ENCODE results near the gene PTPRH.
"Not testable (repeated sequence)": the region's sequence is repeated elsewhere in the genome, so short reads cannot be mapped to it uniquely, and the experiment has no call there.

Gene PTPRH

DNA sequence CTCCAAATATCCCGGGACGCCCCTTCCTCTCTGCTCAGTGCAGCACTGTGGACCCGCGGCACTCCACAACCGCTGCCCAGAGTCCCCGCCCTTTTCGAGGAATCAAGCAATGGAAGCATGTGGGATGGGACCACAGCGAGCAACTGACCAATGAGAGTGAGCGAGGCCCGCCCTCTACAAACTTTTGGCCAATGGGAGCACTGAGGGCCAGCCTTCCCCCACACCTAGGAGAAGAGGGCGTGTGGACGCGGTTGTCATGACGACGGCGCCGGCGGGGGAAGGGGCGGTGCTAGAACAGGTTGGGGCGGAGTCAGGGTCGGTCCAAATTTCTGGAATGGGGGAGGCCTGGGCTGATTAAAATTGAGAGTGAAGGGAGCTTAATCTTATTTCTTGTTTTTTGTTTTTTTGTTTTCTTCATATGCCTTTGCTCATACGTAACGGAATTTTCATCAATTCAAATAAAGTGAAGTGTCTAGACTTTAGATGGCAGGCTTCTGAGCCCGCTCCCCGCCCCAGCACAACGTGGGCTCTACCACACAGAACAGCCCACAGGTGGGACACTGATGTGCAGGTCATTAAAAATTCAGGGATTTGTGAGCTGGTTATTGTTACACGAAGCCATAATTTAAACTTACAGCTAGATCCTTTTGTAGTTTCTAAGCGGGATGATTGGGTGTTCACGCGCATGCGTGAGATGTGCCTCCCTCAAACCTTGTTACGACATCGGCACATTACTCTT is 42.6 kb downstream of the PTPRH start, which contains the start of gene DNAAF3:
DNAAF3 (minus strand) TSS at position 84 of the 739 bp plus-strand sequence. CDS start 200 bp downstream, outside the sequence.
- peak; percentile 88 for DNase-seq (ENCODE audit: low read depth)
- peak within 1 kb of the TSS; percentile 55 for H3K4me3 ChIP-seq (ENCODE audit: low read depth, low read length)

DNA sequence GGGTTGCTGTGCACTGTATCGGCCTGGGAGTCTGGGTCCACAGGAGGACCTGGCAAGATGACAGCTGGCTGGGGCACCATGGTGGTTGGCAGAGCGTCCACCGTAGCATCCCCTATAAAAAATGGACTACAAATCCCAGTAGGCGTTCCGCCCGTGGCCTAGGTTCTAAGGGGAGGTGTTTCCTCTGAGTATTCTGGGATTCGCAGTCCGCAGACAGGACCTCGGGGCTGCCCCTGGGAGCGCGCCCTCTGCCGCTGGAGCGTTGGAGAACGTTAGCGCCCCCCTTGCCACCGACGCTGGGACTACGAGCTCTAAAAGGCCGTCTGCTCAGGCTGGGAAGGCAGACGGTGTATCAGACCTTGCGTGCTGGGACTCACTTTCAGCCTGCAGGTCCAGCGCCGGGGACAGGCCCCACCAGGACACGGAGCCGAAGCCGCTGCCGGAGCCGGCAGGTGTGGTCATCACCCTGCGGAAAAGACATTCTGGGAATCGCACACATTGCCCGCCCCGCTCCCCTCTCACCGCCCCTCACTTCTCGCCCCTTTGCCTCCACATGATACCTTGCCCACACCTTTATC is 43.3 kb downstream of the PTPRH start:
- no peak for DNase-seq (ENCODE audit: low read depth)
- H3K4me3 ChIP-seq (ENCODE audit: low read depth, low read length): peak overlapping the region; percentile 55

- DNase-seq (ENCODE audit: low read depth): no peak
- no peak overlapping the region for H3K4me3 ChIP-seq (ENCODE audit: low read depth, low read length)
Observed at GRCh38 chr19:55161571-55162322, 47.6 kb downstream of the PTPRH start.

- H3K4me3 ChIP-seq (ENCODE audit: low read depth, low read length): no peak overlapping the region
- no peak for DNase-seq (ENCODE audit: low read depth)
Observed at GRCh38 chr19:55160986-55161365, 48.3 kb downstream of the PTPRH start.

- no peak overlapping the region for H3K4me3 ChIP-seq (ENCODE audit: low read depth, low read length)
- no peak for DNase-seq (ENCODE audit: low read depth)
Observed at GRCh38 chr19:55160128-55160985, 48.9 kb downstream of the PTPRH start.

- DNase-seq (ENCODE audit: low read depth): no peak
- H3K4me3 ChIP-seq (ENCODE audit: low read depth, low read length): no peak overlapping the region
Observed at GRCh38 chr19:55158848-55159749, 50.2 kb downstream of the PTPRH start.

DNA sequence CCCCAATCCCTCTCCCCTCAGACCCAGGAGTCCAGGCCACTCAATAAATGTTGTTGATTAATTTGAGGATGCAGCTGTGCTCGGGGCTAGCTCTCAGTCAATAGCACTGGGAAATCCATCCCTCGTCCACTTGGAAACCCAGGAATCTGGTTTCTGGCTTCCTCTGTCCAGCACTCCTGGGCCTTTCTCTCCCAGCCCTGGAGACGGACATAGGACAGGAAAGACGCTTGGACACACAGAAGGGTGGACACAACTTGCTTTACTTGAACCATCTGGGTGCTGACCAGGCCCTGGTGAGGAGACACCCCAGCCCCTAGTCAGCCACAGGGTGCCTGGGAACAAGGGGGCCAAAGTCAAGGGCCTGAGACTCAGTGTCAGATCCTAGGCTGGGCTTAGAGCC is 50.9 kb downstream of the PTPRH start:
- no peak for DNase-seq (ENCODE audit: low read depth)
- no peak overlapping the region for H3K4me3 ChIP-seq (ENCODE audit: low read depth, low read length)

- H3K4me3 ChIP-seq (ENCODE audit: low read depth, low read length): no peak within 1 kb of the TSS
- DNase-seq (ENCODE audit: low read depth): no peak
Observed at GRCh38 chr19:55157064-55157908, 52.0 kb downstream of the PTPRH start, which contains the start of gene TNNI3. Gene TNNI3 (minus strand): TSS chr19:55157732. CDS start chr19:55157589, 143 bp downstream.

DNA sequence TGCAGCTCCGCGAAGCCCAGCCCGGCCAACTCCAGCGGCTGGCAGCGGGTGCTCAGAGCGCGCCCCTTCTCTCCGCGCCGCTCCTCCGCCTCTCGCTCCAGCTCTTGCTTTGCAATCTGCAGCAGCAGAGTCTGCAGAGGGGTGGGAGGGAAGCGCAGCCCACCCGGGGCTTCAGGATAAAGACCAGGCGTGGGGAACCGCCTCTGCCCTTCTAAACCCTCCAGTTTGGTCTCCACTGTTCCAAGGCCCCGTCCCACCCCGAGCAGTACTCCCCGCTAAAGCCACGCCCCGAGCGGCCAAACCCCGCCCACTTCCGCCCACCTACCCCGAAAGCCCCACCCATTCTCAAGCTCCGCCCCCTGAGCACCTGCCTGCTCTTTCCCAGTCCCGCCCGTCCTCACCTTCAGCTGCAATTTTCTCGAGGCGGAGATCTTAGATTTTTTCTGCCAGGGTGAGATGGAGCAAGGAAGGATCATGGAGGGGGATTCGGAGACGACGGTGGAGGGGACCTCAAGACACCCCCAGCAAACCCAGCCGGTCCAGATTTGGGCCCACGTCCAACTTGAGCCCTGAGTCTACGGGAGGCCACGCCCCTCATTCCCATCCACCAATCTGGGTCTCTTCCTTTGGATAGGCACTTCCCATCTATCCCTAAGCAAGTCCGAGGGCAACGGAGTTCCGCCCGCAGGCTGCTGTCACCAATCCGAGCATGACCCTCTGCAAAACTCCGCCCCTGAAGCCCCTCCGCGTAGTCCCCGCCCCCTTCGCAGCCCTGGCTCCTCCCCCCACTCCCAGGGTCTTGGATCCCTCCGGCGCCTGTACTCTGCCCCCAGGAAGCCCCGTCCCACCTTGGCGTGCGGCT is 52.9 kb downstream of the PTPRH start:
- peak overlapping the region; percentile 11 for H3K4me3 ChIP-seq (ENCODE audit: low read depth, low read length)
- DNase-seq (ENCODE audit: low read depth): no peak

- peak overlapping the region; percentile 11 for H3K4me3 ChIP-seq (ENCODE audit: low read depth, low read length)
Observed at GRCh38 chr19:55155784-55156183, 53.5 kb downstream of the PTPRH start.

GRCh38 chr19:55153652-55154264 is 55.5 kb downstream of the PTPRH start:
- DNase-seq (ENCODE audit: low read depth): no peak
- no peak overlapping the region for H3K4me3 ChIP-seq (ENCODE audit: low read depth, low read length)

More at GRCh38 chr19:55155784-55156183, 53.5 kb downstream of the PTPRH start:
- DNase-seq (ENCODE audit: low read depth): not testable (repeated sequence)

GRCh38 chr19:55152017-55152416 is 57.3 kb downstream of the PTPRH start:
- no peak for DNase-seq (ENCODE audit: low read depth)
- no peak overlapping the region for H3K4me3 ChIP-seq (ENCODE audit: low read depth, low read length)

DNA sequence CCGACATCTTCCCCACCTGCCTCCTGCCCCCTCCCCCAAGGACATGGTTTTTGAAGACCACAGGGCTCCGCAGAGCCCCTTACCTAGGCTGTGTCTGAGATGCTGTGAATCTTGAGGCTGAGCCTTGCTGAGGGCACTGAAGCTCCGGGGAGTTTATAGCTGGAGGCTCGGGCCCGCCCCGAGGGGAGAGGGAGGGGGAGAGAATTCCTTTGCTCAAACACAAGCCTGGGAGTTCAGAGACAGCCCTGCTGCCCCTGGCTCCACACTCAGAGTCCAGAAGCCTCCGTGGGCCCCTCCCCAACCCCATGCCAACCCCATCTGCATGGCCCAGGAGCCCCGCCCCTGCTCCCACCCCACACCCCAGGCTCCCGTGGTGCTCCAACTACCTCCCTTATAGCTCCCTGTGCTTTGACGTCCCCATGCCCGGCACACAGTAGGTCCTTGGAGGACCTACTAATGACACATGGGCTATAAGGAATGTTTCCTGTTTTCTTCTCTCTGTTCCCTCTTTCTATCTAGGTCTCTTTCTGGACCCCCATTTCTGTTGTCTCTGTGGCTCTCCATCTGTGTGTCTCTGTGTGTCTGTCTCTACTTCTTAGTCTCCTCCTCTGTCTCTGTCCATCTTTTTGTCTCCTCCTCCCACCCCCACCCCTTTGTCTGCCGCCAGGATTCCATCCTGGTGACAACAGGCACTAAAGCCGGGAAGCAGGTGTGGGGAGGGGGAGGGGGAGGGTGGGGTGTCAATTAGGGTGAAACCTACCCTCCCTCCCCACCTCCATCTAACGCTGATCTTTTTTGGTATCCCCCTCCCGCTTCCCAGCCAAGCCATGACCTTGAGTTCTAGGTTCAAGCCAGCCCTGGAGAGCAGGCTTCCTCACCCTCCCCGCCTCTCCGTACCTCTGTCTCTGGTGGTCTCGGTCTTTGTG is 60.0 kb downstream of the PTPRH start, which contains the start of gene TNNT1:
TNNT1 (minus strand) TSS at position 129 of the 926 bp plus-strand sequence. CDS start 2,049 bp downstream, outside the sequence.
- DNase-seq (ENCODE audit: low read depth): no peak
- peak within 1 kb of the TSS; percentile 36 for H3K4me3 ChIP-seq (ENCODE audit: low read depth, low read length)

DNA sequence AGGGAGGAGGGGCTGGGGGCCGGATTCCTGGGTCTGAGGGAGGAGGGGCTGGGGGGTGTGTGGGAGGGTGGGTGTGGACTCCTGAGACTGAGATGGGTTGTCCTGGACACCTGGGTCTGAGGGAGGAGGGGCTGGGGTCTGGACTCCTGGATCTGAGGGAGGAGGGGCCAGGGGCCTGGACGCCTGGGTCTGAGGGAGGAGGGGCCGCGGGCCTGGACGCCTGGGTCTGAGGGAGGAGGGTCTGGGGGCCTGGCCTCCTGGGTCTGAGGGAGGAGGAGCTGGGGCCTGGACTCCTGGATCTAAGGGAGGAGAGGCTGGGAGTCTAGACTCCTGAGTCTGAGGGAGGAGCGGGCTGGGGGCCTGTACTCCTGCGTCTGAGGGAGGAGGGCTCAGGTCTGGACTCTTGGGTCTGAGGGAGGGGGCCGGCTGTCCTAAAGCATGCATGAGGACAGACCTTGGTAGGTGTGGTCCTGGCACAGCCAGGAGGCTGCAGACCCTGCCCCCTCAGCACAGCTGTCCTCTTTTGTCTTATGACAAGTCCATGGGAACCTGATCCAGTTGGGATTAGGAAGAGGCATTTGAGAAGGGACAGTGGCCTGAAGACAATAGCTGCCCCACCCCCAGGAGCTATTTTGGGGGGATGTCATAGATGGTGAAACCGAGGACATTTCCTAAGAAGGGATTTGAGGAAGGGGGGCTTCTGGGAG is 61.6 kb downstream of the PTPRH start:
- H3K4me3 ChIP-seq (ENCODE audit: low read depth, low read length): peak overlapping the region; percentile 36
- DNase-seq (ENCODE audit: low read depth): no peak

All from skeletal muscle cell (primary cell).